Upper lobe of left lung (tissue), 4 donors: ENCODE measurements around the gene CBX2.

Experiments
- CTCF ChIP-seq, 6 experiments: fragments of 450-650 bp in 4 of 6; fragments of 200-600 bp in 2 of 6; sonication (generic) in 2 of 6; IDR thresholded peaks; one replicate each; pipeline ENCODE4 v1.5.1; 2016 to 2019; ENCODE audit warnings: antibody characterized with exemption in 6 of 6
- POLR2A ChIP-seq, 4 donors: fragments of 450-650 bp; IDR thresholded peaks; one replicate each; pipeline ENCODE4 v1.5.1; 2016 to 2017; ENCODE audit warnings: antibody characterized with exemption in 4 of 4, mild to moderate bottlenecking in 2 of 4
- POLR2AphosphoS5 ChIP-seq, 2 donors: sonication (generic); formaldehyde crosslinking; IDR thresholded peaks; one replicate each; pipeline ENCODE4 v1.5.1; 2017; ENCODE audit warnings: antibody characterized with exemption in 2 of 2

GRCh38 chr17:79749156-79749815 is 28.7 kb upstream of the CBX2 start:
- TF ChIP-seq CTCF (IDR thresholded peaks at IDR 0.05) (no peak), POLR2A (IDR thresholded peaks at IDR 0.05) (no peak), POLR2AphosphoS5 (IDR thresholded peaks at IDR 0.05) (no peak)
